Measurements from ENCODE around the gene SPRYD7. TPM values are rescaled to one million over a fixed set of nuclear protein-coding genes. Genes with fewer than 3 reads are reported as not detected.
"Not testable (repeated sequence)": the region's sequence is repeated elsewhere in the genome, so short reads cannot be mapped to it uniquely, and the experiment has no call there.

The SPRYD7 gene
- total RNA-seq, 2 donors from 2014 or later: 8.0 to 14.1 TPM

DNA sequence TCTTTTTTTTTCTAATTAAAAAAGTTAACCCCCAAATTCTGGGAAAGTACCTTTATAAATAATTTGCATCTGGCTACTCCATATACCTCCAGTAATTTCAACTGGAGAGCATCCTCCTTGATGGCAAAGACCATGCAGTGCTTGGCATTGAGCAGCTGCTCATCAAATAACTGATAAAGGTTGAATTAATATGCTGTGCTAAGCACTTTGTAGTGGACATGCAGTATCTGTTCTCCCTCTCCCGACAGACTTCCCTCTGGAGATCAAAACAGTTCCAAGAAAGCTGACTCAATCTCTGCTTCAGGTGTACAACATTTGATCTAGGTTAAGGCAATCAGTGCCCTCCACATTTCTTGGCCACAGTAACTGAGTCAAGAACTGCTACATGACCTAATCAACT lies 3.3 kb downstream of the SPRYD7 start:
- Histone ChIP-seq H3K27me3 (no peaks in the 10 kb centered on the region), H3K4me1 (no peaks in the 10 kb centered on the region), H3K9ac (ENCODE audit: low read depth in 2 of 2, low read length in 2 of 2) (no peak overlapping the region), H3K36me3 (no peaks in the 10 kb centered on the region), H3K4me3 (no peak overlapping the region), H3K9me3 (no peaks in the 10 kb centered on the region), H3K27ac (no peak overlapping the region)
- intact Hi-C loops (cut with DNase I): no loop called here
- TF ChIP-seq, protein P1, sequence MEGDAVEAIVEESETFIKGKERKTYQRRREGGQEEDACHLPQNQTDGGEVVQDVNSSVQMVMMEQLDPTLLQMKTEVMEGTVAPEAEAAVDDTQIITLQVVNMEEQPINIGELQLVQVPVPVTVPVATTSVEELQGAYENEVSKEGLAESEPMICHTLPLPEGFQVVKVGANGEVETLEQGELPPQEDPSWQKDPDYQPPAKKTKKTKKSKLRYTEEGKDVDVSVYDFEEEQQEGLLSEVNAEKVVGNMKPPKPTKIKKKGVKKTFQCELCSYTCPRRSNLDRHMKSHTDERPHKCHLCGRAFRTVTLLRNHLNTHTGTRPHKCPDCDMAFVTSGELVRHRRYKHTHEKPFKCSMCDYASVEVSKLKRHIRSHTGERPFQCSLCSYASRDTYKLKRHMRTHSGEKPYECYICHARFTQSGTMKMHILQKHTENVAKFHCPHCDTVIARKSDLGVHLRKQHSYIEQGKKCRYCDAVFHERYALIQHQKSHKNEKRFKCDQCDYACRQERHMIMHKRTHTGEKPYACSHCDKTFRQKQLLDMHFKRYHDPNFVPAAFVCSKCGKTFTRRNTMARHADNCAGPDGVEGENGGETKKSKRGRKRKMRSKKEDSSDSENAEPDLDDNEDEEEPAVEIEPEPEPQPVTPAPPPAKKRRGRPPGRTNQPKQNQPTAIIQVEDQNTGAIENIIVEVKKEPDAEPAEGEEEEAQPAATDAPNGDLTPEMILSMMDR (IDR thresholded peaks at IDR 0.05): no peak
- no peak for DNase-seq

DNA sequence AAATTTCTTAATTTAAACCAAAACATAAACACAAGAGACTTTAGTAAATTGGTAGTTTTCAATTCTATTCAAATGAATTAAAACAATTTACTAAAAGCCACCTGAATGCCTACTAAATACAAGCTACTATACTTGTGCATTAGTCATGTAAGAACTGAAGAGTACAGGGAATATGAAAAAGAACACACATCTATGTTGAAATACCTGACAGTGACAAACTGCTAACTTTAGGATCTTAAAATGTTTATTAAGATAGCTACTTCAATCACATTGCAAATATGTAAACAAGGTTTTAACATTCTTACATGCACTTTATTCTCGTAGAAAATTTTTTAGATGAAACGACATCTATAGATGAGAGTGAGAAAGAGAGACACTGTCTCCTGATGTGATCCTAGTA lies 4.1 kb downstream of the SPRYD7 start:
- Histone ChIP-seq H3K4me1 (no peaks in the 10 kb centered on the region), H3K4me3 (no peak overlapping the region), H3K9me3 (no peaks in the 10 kb centered on the region), H3K27ac (no peak overlapping the region), H3K27me3 (no peaks in the 10 kb centered on the region), H3K9ac (ENCODE audit: low read depth in 2 of 2, low read length in 2 of 2) (no peak overlapping the region), H3K36me3 (no peaks in the 10 kb centered on the region)
- TF ChIP-seq, protein P1 (IDR thresholded peaks at IDR 0.05): no peak
- intact Hi-C loops (cut with DNase I): no loop called here
- DNase-seq: no peak

DNA sequence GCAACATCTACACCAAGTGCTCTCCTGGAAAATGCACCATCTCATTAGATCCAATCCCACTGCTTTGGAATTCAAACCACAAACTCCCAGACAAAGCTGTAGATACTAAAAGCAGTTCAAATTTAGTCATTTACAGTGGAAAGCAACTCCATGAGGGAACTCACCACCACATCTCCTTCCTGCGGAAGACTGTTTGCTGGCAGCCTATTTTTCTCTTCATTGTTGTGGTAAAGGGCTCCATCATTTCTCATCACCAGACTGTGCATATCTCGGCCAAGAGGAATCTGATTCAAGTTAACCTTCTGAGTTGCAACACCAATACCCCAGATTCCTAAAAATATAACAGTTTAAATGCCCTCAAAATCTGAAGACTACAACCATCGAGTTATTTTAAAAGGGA lies 8.4 kb downstream of the SPRYD7 start:
- H3K9ac ChIP-seq (ENCODE audit: low read depth in 2 of 2, low read length in 2 of 2): no peak overlapping the region
- no peaks in the 10 kb centered on the region for H3K36me3 ChIP-seq
- no peaks in the 10 kb centered on the region for H3K4me1 ChIP-seq
- no peak overlapping the region for H3K4me3 ChIP-seq
- TF ChIP-seq, protein P1 (IDR thresholded peaks at IDR 0.05): no peak
- no peak for DNase-seq
- H3K27ac ChIP-seq: no peak overlapping the region
- intact Hi-C loops (cut with DNase I): no loop called here
- no peaks in the 10 kb centered on the region for H3K9me3 ChIP-seq
- H3K27me3 ChIP-seq: no peaks in the 10 kb centered on the region

DNA sequence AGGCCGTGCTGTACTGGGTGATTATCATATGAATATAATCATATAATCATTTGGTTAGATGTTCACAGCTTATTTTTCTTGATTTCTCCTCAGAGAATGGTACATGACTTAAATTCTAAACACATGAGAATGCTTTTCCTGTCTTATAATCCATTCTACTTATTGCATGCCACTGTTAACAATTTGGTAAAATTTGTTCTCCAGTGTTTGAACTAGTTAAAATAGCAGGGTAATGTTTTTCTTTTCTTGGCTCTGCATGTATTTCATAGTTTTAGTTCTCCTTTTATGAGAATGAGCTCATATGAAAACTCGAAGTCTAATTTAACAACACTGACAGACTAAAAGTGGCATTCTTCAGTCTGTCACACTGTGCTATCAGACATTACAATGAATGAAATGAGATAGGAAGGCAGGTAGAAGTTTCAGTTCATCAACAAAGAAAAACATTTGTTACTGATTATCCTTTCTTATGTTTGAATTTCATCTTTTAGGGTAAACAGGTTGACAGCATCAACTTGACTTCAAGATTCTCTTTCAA lies 10.2 kb downstream of the SPRYD7 start:
- Histone ChIP-seq H3K36me3 (no peaks in the 10 kb centered on the region), H3K27ac (no peak overlapping the region), H3K9me3 (no peaks in the 10 kb centered on the region), H3K4me3 (no peak overlapping the region), H3K4me1 (no peaks in the 10 kb centered on the region), H3K27me3 (no peaks in the 10 kb centered on the region), H3K9ac (ENCODE audit: low read depth in 2 of 2, low read length in 2 of 2) (no peak overlapping the region)
- TF ChIP-seq, protein P1 (IDR thresholded peaks at IDR 0.05): no peak
- intact Hi-C loops (cut with DNase I): no loop called here
- DNase-seq: no peak

DNA sequence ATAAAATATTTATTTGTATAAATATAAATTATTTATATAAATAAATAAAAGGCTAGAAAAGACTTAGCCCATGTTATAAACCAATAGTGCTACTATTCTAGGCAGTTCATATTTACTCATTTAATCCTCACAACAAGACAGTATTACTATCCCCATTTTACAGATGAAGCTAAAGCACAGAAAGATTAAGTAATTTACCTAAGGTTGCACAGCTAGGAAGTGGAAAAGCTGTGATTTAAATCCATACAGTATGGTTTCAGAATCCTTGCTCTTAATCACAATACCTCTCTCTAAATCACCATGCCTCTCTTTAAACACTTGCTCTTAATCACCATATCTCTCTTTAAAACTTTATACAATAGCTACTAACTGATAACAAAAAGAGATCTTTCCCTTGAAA lies 13.8 kb downstream of the SPRYD7 start:
- H3K9ac ChIP-seq (ENCODE audit: low read depth in 2 of 2, low read length in 2 of 2): no peak overlapping the region
- no peaks in the 10 kb centered on the region for H3K36me3 ChIP-seq
- no peak overlapping the region for H3K27ac ChIP-seq
- no peak for DNase-seq
- TF ChIP-seq, protein P1 (IDR thresholded peaks at IDR 0.05): no peak
- no peaks in the 10 kb centered on the region for H3K27me3 ChIP-seq
- intact Hi-C loops (cut with DNase I): no loop called here
- no peaks in the 10 kb centered on the region for H3K4me1 ChIP-seq
- H3K9me3 ChIP-seq: no peaks in the 10 kb centered on the region
- H3K4me3 ChIP-seq: no peak overlapping the region

DNA sequence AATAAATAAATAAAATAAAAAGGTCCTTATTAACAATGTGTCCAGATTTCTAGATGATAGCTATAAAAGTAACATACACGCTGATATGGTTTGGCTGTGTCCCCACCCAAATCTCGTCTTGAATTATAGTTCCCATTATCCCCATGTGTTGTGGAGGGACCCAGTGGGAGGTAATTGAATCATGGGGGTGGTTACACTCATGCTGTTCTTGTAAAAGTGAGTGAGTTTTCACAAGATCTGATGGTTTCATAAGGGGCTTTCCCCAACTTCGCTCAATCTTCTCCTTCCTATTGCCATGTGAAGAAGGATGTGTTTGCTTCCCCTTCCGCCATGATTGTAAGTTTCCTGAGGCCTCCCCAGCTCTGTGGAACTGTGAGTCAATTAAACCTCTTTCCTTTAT lies 15.2 kb downstream of the SPRYD7 start:
- DNase-seq; H3K27ac ChIP-seq; H3K4me3 ChIP-seq; H3K9me3 ChIP-seq; intact Hi-C loops (cut with DNase I); H3K27me3 ChIP-seq; H3K4me1 ChIP-seq; H3K36me3 ChIP-seq; H3K9ac ChIP-seq (ENCODE audit: low read depth in 2 of 2, low read length in 2 of 2): not testable (repeated sequence)

DNA sequence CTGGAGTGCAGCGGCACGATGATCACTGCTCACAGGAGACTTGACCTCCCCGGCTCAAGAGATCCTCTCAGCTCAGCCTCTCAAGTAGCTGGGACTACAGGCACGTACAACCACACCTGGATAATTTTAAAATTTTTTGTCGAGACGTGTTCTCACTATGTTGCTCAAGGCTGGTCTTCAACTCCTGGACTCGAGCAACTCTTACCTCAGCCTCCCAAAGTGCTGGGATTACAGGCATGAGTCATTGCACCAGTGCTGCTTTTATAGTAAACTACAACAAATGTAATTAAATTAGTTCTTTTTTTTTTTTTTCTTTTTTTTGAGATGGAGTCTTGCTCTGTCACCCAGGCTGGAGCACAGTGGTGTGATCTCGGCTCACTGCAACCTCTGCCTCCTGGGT lies 18.0 kb downstream of the SPRYD7 start:
- H3K9ac ChIP-seq (ENCODE audit: low read depth in 2 of 2, low read length in 2 of 2); H3K36me3 ChIP-seq; H3K4me1 ChIP-seq; intact Hi-C loops (cut with DNase I); DNase-seq; H3K27me3 ChIP-seq; H3K4me3 ChIP-seq; H3K9me3 ChIP-seq; H3K27ac ChIP-seq: not testable (repeated sequence)

All from colonic mucosa (tissue), 4 donors.